ENCODE data around the gene TUBB2B.

- TF ChIP-seq, protein P1, sequence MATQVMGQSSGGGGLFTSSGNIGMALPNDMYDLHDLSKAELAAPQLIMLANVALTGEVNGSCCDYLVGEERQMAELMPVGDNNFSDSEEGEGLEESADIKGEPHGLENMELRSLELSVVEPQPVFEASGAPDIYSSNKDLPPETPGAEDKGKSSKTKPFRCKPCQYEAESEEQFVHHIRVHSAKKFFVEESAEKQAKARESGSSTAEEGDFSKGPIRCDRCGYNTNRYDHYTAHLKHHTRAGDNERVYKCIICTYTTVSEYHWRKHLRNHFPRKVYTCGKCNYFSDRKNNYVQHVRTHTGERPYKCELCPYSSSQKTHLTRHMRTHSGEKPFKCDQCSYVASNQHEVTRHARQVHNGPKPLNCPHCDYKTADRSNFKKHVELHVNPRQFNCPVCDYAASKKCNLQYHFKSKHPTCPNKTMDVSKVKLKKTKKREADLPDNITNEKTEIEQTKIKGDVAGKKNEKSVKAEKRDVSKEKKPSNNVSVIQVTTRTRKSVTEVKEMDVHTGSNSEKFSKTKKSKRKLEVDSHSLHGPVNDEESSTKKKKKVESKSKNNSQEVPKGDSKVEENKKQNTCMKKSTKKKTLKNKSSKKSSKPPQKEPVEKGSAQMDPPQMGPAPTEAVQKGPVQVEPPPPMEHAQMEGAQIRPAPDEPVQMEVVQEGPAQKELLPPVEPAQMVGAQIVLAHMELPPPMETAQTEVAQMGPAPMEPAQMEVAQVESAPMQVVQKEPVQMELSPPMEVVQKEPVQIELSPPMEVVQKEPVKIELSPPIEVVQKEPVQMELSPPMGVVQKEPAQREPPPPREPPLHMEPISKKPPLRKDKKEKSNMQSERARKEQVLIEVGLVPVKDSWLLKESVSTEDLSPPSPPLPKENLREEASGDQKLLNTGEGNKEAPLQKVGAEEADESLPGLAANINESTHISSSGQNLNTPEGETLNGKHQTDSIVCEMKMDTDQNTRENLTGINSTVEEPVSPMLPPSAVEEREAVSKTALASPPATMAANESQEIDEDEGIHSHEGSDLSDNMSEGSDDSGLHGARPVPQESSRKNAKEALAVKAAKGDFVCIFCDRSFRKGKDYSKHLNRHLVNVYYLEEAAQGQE (IDR thresholded peaks at IDR 0.05; ENCODE audit: low read depth): no peak
- TF ChIP-seq EZH2 (IDR thresholded peaks at IDR 0.05) (no peak), EZH2phosphoT487 (IDR thresholded peaks at IDR 0.05; ENCODE audit: borderline replicate concordance) (no peak), POLR2A (IDR thresholded peaks at IDR 0.05; ENCODE audit: borderline replicate concordance, extremely low read depth, insufficient read depth, insufficient read length) (no peak), ELF1 (IDR thresholded peaks at IDR 0.05; ENCODE audit: borderline replicate concordance, low read depth) (no peak), FOSL1 (IDR thresholded peaks at IDR 0.05; ENCODE audit: low read depth) (no peak), SP1 (IDR thresholded peaks at IDR 0.05; ENCODE audit: low read depth) (no peak), RAD21 (IDR thresholded peaks at IDR 0.05; ENCODE audit: low read depth) (no peak), POLR2AphosphoS5 (IDR thresholded peaks at IDR 0.05; ENCODE audit: low read depth, low read length) (no peak), CEBPB (IDR thresholded peaks at IDR 0.05; ENCODE audit: low read depth) (no peak), YY1 (IDR thresholded peaks at IDR 0.05; ENCODE audit: extremely low read depth, insufficient replicate concordance, low read depth, low read length) (no peak), CBX3 (IDR thresholded peaks at IDR 0.05; ENCODE audit: low read depth) (no peak)
- TF ChIP-seq, protein P2, sequence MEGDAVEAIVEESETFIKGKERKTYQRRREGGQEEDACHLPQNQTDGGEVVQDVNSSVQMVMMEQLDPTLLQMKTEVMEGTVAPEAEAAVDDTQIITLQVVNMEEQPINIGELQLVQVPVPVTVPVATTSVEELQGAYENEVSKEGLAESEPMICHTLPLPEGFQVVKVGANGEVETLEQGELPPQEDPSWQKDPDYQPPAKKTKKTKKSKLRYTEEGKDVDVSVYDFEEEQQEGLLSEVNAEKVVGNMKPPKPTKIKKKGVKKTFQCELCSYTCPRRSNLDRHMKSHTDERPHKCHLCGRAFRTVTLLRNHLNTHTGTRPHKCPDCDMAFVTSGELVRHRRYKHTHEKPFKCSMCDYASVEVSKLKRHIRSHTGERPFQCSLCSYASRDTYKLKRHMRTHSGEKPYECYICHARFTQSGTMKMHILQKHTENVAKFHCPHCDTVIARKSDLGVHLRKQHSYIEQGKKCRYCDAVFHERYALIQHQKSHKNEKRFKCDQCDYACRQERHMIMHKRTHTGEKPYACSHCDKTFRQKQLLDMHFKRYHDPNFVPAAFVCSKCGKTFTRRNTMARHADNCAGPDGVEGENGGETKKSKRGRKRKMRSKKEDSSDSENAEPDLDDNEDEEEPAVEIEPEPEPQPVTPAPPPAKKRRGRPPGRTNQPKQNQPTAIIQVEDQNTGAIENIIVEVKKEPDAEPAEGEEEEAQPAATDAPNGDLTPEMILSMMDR (IDR thresholded peaks at IDR 0.05 in 2 of 3, conservative IDR thresholded peaks at IDR 0.05 in 1 of 3; ENCODE audit: borderline replicate concordance in 1 of 3, insufficient read depth in 1 of 3, low read depth in 2 of 3, low read length in 2 of 3): no peak
These were observed 42.8 kb upstream of the TUBB2B start for GRCh38 chr6:3270258-3270657.

Measured in HCT116 (cell line).